ENCODE measurements around the gene NOXO1. TPM values are rescaled to one million over a fixed set of nuclear protein-coding genes. Genes with fewer than 3 reads are reported as not detected.

Gene NOXO1
- total and polyA plus RNA-seq, 9 of the 15 experiments (the other 6 are each of a cell fraction or from before 2014, with no cell fraction given), result not detected

DNA sequence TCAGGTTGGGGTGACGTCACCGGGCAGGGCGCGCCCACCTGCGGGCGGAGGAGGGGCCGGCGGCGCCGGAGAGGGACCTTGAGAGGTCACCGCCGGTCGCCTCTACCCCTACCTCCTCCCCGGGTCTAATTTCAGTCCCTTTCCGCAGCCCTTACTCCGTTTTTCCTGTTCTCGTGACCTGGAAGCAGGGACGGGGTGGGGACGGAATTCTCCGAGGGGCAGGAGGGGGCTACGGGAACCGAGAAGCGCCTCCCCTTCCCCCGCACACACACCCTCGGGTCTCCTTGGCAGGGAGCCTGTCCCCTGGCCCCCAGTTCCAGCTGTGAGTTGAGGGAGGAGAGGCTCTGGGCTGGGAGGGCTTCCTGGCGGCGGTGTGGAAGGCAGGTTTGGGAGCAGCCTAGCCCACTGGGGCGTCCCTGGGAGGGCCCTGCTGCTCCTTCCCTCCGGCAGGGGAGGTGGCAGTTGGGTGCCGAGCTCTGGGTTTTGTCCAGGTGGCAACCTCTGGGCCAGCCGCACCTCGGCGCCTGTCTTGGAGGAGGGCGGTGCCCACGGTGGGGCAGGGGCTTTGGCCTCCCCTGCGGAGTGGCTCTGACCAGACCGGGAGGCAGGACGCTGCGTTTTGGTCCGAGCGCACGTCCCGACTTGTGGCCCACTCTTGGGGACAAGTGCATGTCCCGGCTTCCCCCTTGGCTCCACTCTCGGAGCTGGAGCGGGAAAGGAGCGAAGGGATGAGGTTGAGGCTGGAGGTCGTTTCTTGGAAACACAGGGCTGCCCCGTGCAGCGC lies 9.3 kb upstream of the NOXO1 start (continued):
- TF ChIP-seq, protein P1, sequence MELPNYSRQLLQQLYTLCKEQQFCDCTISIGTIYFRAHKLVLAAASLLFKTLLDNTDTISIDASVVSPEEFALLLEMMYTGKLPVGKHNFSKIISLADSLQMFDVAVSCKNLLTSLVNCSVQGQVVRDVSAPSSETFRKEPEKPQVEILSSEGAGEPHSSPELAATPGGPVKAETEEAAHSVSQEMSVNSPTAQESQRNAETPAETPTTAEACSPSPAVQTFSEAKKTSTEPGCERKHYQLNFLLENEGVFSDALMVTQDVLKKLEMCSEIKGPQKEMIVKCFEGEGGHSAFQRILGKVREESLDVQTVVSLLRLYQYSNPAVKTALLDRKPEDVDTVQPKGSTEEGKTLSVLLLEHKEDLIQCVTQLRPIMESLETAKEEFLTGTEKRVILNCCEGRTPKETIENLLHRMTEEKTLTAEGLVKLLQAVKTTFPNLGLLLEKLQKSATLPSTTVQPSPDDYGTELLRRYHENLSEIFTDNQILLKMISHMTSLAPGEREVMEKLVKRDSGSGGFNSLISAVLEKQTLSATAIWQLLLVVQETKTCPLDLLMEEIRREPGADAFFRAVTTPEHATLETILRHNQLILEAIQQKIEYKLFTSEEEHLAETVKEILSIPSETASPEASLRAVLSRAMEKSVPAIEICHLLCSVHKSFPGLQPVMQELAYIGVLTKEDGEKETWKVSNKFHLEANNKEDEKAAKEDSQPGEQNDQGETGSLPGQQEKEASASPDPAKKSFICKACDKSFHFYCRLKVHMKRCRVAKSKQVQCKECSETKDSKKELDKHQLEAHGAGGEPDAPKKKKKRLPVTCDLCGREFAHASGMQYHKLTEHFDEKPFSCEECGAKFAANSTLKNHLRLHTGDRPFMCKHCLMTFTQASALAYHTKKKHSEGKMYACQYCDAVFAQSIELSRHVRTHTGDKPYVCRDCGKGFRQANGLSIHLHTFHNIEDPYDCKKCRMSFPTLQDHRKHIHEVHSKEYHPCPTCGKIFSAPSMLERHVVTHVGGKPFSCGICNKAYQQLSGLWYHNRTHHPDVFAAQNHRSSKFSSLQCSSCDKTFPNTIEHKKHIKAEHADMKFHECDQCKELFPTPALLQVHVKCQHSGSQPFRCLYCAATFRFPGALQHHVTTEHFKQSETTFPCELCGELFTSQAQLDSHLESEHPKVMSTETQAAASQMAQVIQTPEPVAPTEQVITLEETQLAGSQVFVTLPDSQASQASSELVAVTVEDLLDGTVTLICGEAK (IDR thresholded peaks at IDR 0.05), result 0 out of 2 replicates have a peak, but pooled peaks have one; percentile 23
- TF ChIP-seq, protein P1 (CRISPR knock-in tag; IDR thresholded peaks at IDR 0.05), result no peak
- TF ChIP-seq HMG20A (CRISPR knock-in tag; conservative IDR thresholded peaks at IDR 0.05) (no peak), ZNF79 (CRISPR knock-in tag; IDR thresholded peaks at IDR 0.05; ENCODE audit: low read depth) (no peak)

Measured in K562 (cell line).